ENCODE data around the gene DNPH1. TPM values are rescaled to one million over a fixed set of nuclear protein-coding genes. Genes with fewer than 3 reads are reported as not detected.

Gene DNPH1
- total RNA-seq: 21.7 and 58.4 TPM in 2 replicates

- no peak for DNase-seq (ENCODE audit: low read depth, low spot score)
Observed at GRCh38 chr6:43228951-43229802, at the start of gene DNPH1. TSS of gene DNPH1 (minus strand) at chr6:43229481. CDS start at chr6:43229456, 25 bp downstream.

- no peak for DNase-seq (ENCODE audit: low read depth, low spot score)
Observed at GRCh38 chr6:43278524-43279078, 49.3 kb upstream of the DNPH1 start.

- no peak for DNase-seq (ENCODE audit: low read depth, low spot score)
Observed at GRCh38 chr6:43277643-43278523, 48.6 kb upstream of the DNPH1 start.

- DNase-seq (ENCODE audit: low read depth, low spot score): no peak
Observed at GRCh38 chr6:43277306-43277642, 48.0 kb upstream of the DNPH1 start.

GRCh38 chr6:43276577-43277305, 47.5 kb upstream of the DNPH1 start:
- DNase-seq (ENCODE audit: low read depth, low spot score): no peak

GRCh38 chr6:43275801-43276576, 46.7 kb upstream of the DNPH1 start:
- DNase-seq (ENCODE audit: low read depth, low spot score): no peak

- DNase-seq (ENCODE audit: low read depth, low spot score): no peak
Observed at GRCh38 chr6:43274916-43275597, 45.8 kb upstream of the DNPH1 start.

- DNase-seq (ENCODE audit: low read depth, low spot score): no peak
Observed at GRCh38 chr6:43274127-43274915, 45.0 kb upstream of the DNPH1 start.

- DNase-seq (ENCODE audit: low read depth, low spot score): no peak
Observed at GRCh38 chr6:43273707-43274106, 44.4 kb upstream of the DNPH1 start.

GRCh38 chr6:43271944-43272343, 42.7 kb upstream of the DNPH1 start:
- no peak for DNase-seq (ENCODE audit: low read depth, low spot score)

- DNase-seq (ENCODE audit: low read depth, low spot score): no peak
Observed at GRCh38 chr6:43271103-43271815, 42.0 kb upstream of the DNPH1 start.

GRCh38 chr6:43269273-43270007, 40.2 kb upstream of the DNPH1 start:
- no peak for DNase-seq (ENCODE audit: low read depth, low spot score)

- DNase-seq (ENCODE audit: low read depth, low spot score): no peak
Observed at GRCh38 chr6:43268782-43269272, 39.5 kb upstream of the DNPH1 start.

- DNase-seq (ENCODE audit: low read depth, low spot score): no peak
Observed at GRCh38 chr6:43268355-43268700, 39.0 kb upstream of the DNPH1 start.

GRCh38 chr6:43267619-43268354, 38.5 kb upstream of the DNPH1 start:
- DNase-seq (ENCODE audit: low read depth, low spot score): no peak

- no peak for DNase-seq (ENCODE audit: low read depth, low spot score)
Observed at GRCh38 chr6:43265564-43265963, 36.3 kb upstream of the DNPH1 start.

- DNase-seq (ENCODE audit: low read depth, low spot score): no peak
Observed at GRCh38 chr6:43264599-43265145, 35.4 kb upstream of the DNPH1 start.

Measured in pulmonary artery endothelial cell (primary cell).